GM19035 (cell line): Measurements from ENCODE around the gene HADH.

ENCODE experiments used
- ATAC-seq: cut with Tn5 transposase; IDR thresholded peaks from one replicate; pipeline ENCODE4 v1.9.1; 2021; ENCODE audit not compliant: unreplicated experiment

Gene HADH

GRCh38 chr4:108055787-108056186 lies 66.1 kb downstream of the HADH start:
- ATAC-seq, result no peak

- ATAC-seq, result no peak
Measured at GRCh38 chr4:108056418-108056817, 66.7 kb downstream of the HADH start.

GRCh38 chr4:108058685-108059440 lies 69.2 kb downstream of the HADH start:
- ATAC-seq, result no peak

- ATAC-seq, result no peak
Measured at GRCh38 chr4:108060164-108060563, 70.5 kb downstream of the HADH start.

- no peak for ATAC-seq
Measured at GRCh38 chr4:108060686-108061321, 71.1 kb downstream of the HADH start.

GRCh38 chr4:108068442-108068841 lies 78.8 kb downstream of the HADH start:
- ATAC-seq, result no peak

- ATAC-seq, result no peak
Measured at GRCh38 chr4:108070775-108071174, 81.1 kb downstream of the HADH start.

GRCh38 chr4:108072300-108072699 lies 82.6 kb downstream of the HADH start:
- no peak for ATAC-seq

- no peak for ATAC-seq
Measured at GRCh38 chr4:108078024-108078733, 88.5 kb downstream of the HADH start.

- no peak for ATAC-seq
Measured at GRCh38 chr4:108080747-108081146, 91.1 kb downstream of the HADH start.

- ATAC-seq, result no peak
Measured at GRCh38 chr4:108081256-108081655, 91.6 kb downstream of the HADH start.
